ENCODE measurements around the gene STOML2. TPM values are rescaled to one million over a fixed set of nuclear protein-coding genes. Genes with fewer than 3 reads are reported as not detected.

Gene STOML2
- total RNA-seq, 1 experiment from 2014 or later, result 192 TPM

DNA sequence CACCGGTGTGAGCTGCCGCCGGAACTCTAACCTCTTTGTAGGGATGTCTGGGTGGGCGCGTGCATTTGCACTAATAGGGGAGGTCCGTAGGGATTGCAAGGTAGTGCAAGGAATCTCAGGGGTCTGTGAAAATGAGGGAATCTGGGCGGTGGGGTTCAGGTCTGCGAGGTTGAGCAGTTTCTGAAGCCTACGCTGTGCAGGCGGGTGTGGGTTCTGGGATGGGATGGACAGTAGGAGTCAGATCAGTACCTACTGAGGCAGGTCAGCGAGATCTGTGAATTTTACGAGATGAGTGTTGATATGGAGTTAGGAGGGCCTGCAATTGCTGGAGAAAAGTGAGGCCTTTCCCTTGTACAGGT, 13.6 kb upstream of the STOML2 start:
- Histone ChIP-seq H3K4ac (ENCODE audit: low read depth, low read length) (no peak overlapping the region), H4K8ac (replicated peaks; ENCODE audit: insufficient read length, low read depth, low read length) (no peak overlapping the region), H3K23ac (ENCODE audit: insufficient read length, low read depth, low read length) (no peak overlapping the region), H2AK5ac (ENCODE audit: insufficient read length, low read length) (no peak overlapping the region), H2BK20ac (ENCODE audit: low read depth, low read length, poor library complexity, severe bottlenecking) (no peak overlapping the region), H2BK15ac (ENCODE audit: low read depth, low read length) (no peak overlapping the region), H3K9ac (ENCODE audit: extremely low read depth, insufficient read length, low read length) (peak overlapping the region; percentile 31), H3K18ac (ENCODE audit: insufficient read length, low read depth, low read length) (no peak overlapping the region), H3K23me2 (ENCODE audit: insufficient read length, low read depth, low read length, poor library complexity, severe bottlenecking) (peaks cover 14% of the 10 kb centered on the region), H3T11ph (ENCODE audit: low read length) (no peak overlapping the region), H3K4me1 (ENCODE audit: insufficient read depth, low read length) (peaks cover 2% of the 10 kb centered on the region; the same call in 1 of the 2 replicates), H2BK120ac (ENCODE audit: low read depth, low read length, poor library complexity, severe bottlenecking) (no peak overlapping the region), H2BK12ac (ENCODE audit: insufficient read length, low read depth, low read length) (no peak overlapping the region), H2AFZ (ENCODE audit: low read length) (no peak overlapping the region), H3K14ac (ENCODE audit: insufficient read depth, low read length) (no peak overlapping the region; the same call in 1 of the 2 replicates), H3K9me3 (ENCODE audit: control insufficient read depth, low read depth, low read length) (no peaks in the 10 kb centered on the region), H4K5ac (ENCODE audit: insufficient read length, low read depth, low read length) (no peak overlapping the region), H3K79me2 (ENCODE audit: insufficient read depth, low read length) (no peaks in the 10 kb centered on the region), H3K4me2 (ENCODE audit: insufficient read depth, insufficient read length, low read length) (peak overlapping the region; percentile 96), H3K56ac (ENCODE audit: insufficient read length, low read depth, low read length) (no peak overlapping the region), H4K91ac (ENCODE audit: insufficient read length, low read depth, low read length) (no peak overlapping the region), H2BK5ac (ENCODE audit: insufficient read length, low read length) (no peak overlapping the region), H3K79me1 (ENCODE audit: insufficient read depth, low read depth, low read length, poor library complexity, severe bottlenecking) (no peaks in the 10 kb centered on the region), H3K27me3 (ENCODE audit: insufficient read depth, low read length) (no peaks in the 10 kb centered on the region), H3K27ac (ENCODE audit: insufficient read length, low read depth, low read length) (no peak overlapping the region), H4K20me1 (ENCODE audit: control insufficient read depth, insufficient read depth, insufficient read length) (no peaks in the 10 kb centered on the region)
- TF ChIP-seq CTCF (conservative IDR thresholded peaks at IDR 0.05), result no peak
- H3K36me3 Mint-ChIP-seq (ENCODE audit: insufficient read depth in 1 of 3, low read depth in 3 of 3), result no peaks in the 10 kb centered on the region
- peaks cover 34 to 37% of the 10 kb centered on the region in 2 experiments for H3K4me1 Mint-ChIP-seq
- WGBS (ENCODE audit: extremely low coverage, insufficient read length, low lambda C conversion rate), result no CpG with 5 or more reads among the region's 12 CpGs
- H3K27ac Mint-ChIP-seq, result peak overlapping the region; percentile 83 to 98 (median 96); a peak in 6 of 7 replicates
- 0 out of 2 replicates have a peak, but pooled peaks cover 4% of the 10 kb centered on the region for H3K27me3 Mint-ChIP-seq (ENCODE audit: low read depth)
- H3K4me3 Mint-ChIP-seq, result peak overlapping the region; percentile 87 to 94
- no peaks in the 10 kb centered on the region for H3K9me3 Mint-ChIP-seq
- no peak for DNase-seq

All from H9 (cell line).